ENCODE measurements around the gene GET4.

DNA sequence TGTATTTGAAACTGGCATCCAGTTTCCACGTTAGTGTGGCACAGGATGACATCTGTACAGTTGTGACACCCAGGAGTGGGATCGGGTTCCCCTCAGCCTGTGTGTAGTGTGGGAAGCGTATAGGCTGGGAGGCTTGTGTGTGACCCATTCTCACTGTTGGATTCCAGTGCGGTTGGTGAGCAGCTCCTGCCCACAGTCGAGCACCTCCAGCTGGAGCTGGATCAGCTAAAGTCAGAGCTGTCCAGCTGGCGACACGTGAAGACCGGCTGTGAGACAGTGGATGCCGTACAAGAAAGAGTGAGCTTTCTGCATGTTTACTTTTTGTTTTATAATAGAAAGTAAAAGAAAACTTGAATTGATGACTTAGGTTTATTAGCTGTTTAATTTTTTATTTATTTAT lies 18.7 kb upstream of the GET4 start:
- TF ChIP-seq, protein P1, sequence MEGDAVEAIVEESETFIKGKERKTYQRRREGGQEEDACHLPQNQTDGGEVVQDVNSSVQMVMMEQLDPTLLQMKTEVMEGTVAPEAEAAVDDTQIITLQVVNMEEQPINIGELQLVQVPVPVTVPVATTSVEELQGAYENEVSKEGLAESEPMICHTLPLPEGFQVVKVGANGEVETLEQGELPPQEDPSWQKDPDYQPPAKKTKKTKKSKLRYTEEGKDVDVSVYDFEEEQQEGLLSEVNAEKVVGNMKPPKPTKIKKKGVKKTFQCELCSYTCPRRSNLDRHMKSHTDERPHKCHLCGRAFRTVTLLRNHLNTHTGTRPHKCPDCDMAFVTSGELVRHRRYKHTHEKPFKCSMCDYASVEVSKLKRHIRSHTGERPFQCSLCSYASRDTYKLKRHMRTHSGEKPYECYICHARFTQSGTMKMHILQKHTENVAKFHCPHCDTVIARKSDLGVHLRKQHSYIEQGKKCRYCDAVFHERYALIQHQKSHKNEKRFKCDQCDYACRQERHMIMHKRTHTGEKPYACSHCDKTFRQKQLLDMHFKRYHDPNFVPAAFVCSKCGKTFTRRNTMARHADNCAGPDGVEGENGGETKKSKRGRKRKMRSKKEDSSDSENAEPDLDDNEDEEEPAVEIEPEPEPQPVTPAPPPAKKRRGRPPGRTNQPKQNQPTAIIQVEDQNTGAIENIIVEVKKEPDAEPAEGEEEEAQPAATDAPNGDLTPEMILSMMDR (IDR thresholded peaks at IDR 0.05; ENCODE audit: low read depth, low read length), result no peak
- TF ChIP-seq EZH2phosphoT487 (IDR thresholded peaks at IDR 0.05; ENCODE audit: low read depth), result no peak
